Measurements from ENCODE around the gene TCP1. TPM values are rescaled to one million over a fixed set of nuclear protein-coding genes. Genes with fewer than 3 reads are reported as not detected.
A peak's percentile ranks its signal among the peaks of the same experiment; 100 is the strongest.

Gene TCP1
- total and polyA plus RNA-seq, 2 of the 13 experiments (the other 11 are each of a cell fraction or from before 2014, with no cell fraction given), result 116 to 553 TPM

- TF ChIP-seq ARID5B (CRISPR knock-in tag; IDR thresholded peaks at IDR 0.05) (0 out of 2 replicates have a peak, but pooled peaks have one; percentile 21), SALL1 (CRISPR knock-in tag; IDR thresholded peaks at IDR 0.05) (0 out of 2 replicates have a peak, but pooled peaks have one; percentile 20), ZNF292 (CRISPR knock-in tag; IDR thresholded peaks at IDR 0.05; ENCODE audit: borderline replicate concordance, low read depth) (peak; percentile 52; the same call in 1 of the 2 replicates), MED8 (CRISPR knock-in tag; IDR thresholded peaks at IDR 0.05; ENCODE audit: insufficient replicate concordance) (no peak), SP4 (CRISPR knock-in tag; IDR thresholded peaks at IDR 0.05) (peak; percentile 17; the same call in 1 of the 2 replicates), RNF2 (conservative IDR thresholded peaks at IDR 0.05; ENCODE audit: low read depth) (0 out of 2 replicates have a peak, but pooled peaks have one; percentile 43), ZBTB26 (CRISPR knock-in tag; IDR thresholded peaks at IDR 0.05; ENCODE audit: borderline replicate concordance) (0 out of 2 replicates have a peak, but pooled peaks have one; percentile 31), KDM5B (CRISPR knock-in tag; IDR thresholded peaks at IDR 0.05; ENCODE audit: borderline replicate concordance) (peak; percentile 38; the same call in 1 of the 2 replicates), ETS1 (CRISPR knock-in tag; IDR thresholded peaks at IDR 0.05) (no peak), PBX2 (CRISPR knock-in tag; IDR thresholded peaks at IDR 0.05) (peak; percentile 34; the same call in 1 of the 2 replicates), CTCF (CRISPR knock-in tag; IDR thresholded peaks at IDR 0.05) (0 out of 2 replicates have a peak, but pooled peaks have one; percentile 2), ZNF768 (CRISPR knock-in tag; IDR thresholded peaks at IDR 0.05) (0 out of 2 replicates have a peak, but pooled peaks have one; percentile 14), GABPB1 (CRISPR knock-in tag; IDR thresholded peaks at IDR 0.05) (peak; percentile 41), HDAC1 (CRISPR knock-in tag; IDR thresholded peaks at IDR 0.05) (0 out of 2 replicates have a peak, but pooled peaks have one; percentile 42), ZSCAN21 (CRISPR knock-in tag; IDR thresholded peaks at IDR 0.05; ENCODE audit: borderline replicate concordance) (peak; percentile 43; the same call in 1 of the 2 replicates)
Observed at GRCh38 chr6:159819932-159820640, 30.7 kb upstream of the TCP1 start (continued).

Measured in HepG2 (cell line).